HepG2 (cell line): ENCODE data around the gene TANGO6. TPM values are rescaled to one million over a fixed set of nuclear protein-coding genes. Genes with fewer than 3 reads are reported as not detected.

Experiments used
- CSRNP2 ChIP-seq: sonication (generic); formaldehyde crosslinking; conservative IDR thresholded peaks from 2 replicates; pipeline ENCODE4 v1.8.0; 2022; ENCODE audit warnings: low read depth, missing genetic modification reagents
- GABPB1 ChIP-seq: IDR thresholded peaks from 2 replicates; pipeline ENCODE4 v1.6.1; 2016; ENCODE audit warnings: mild to moderate bottlenecking, missing genetic modification reagents, moderate library complexity, missing compliant biosample characterization
- JUN ChIP-seq: sonication (generic); formaldehyde crosslinking; IDR thresholded peaks from 2 replicates; pipeline ENCODE4 v1.4.0; 2020; ENCODE audit warnings: mild to moderate bottlenecking, missing genetic modification reagents
- POLR2G ChIP-seq: fragments of 200-400 bp; formaldehyde crosslinking; IDR thresholded peaks from 2 replicates; pipeline ENCODE4 v1.6.1; 2018; ENCODE audit warnings: mild to moderate bottlenecking, low read depth, low read length, moderate library complexity
- SRSF9 ChIP-seq: fragments of 200-400 bp; formaldehyde crosslinking; IDR thresholded peaks from 2 replicates; pipeline ENCODE4 v1.6.1; 2018; ENCODE audit warnings: borderline replicate concordance, mild to moderate bottlenecking, low read depth, low read length; ENCODE audit not compliant: insufficient read depth, poor library complexity, severe bottlenecking
- ZIK1 ChIP-seq: sonication (generic); formaldehyde crosslinking; IDR thresholded peaks from 2 replicates; pipeline ENCODE4 v1.5.0; 2020; ENCODE audit warnings: mild to moderate bottlenecking, low read depth, missing genetic modification reagents, borderline replicate concordance
- ZNF136 ChIP-seq: sonication (generic); formaldehyde crosslinking; IDR thresholded peaks from 2 replicates; pipeline ENCODE4 v1.8.1; 2022; ENCODE audit warnings: low read depth, mild to moderate bottlenecking, moderate library complexity, missing genetic modification reagents
- ZNF207 ChIP-seq: fragments of 450-650 bp; IDR thresholded peaks from 2 replicates; pipeline ENCODE4 v1.6.1; 2016; ENCODE audit warnings: antibody characterized with exemption, borderline replicate concordance
- ZNF609 ChIP-seq: sonication (generic); formaldehyde crosslinking; IDR thresholded peaks from 2 replicates; pipeline ENCODE4 v1.4.0; 2020; ENCODE audit warnings: mild to moderate bottlenecking, missing genetic modification reagents, borderline replicate concordance
- ZNF639 ChIP-seq: conservative IDR thresholded peaks from 2 replicates; pipeline ENCODE4 v1.6.1; 2018; ENCODE audit warnings: missing genetic modification reagents
- ZNF672 ChIP-seq: sonication (generic); formaldehyde crosslinking; IDR thresholded peaks from 2 replicates; pipeline ENCODE4 v1.8.1; 2022; ENCODE audit warnings: missing genetic modification reagents
- polyA plus RNA-seq, 8 experiments: library from polyadenylated mRNA; depleted of rRNA in 3 of 8; stranded (reverse) in 7 of 8; unstranded in 1 of 8; fragments of >200 nt; fragmentation: Illumina TruSeq in 4 of 8; extraction: Trizol in 4 of 8; gene quantifications; 2 replicates each; pipeline versions ENCODE4 v1.2.1 to v1.2.3, GENCODE V29; 2011 to 2016; ENCODE audit warnings: low read depth in 4 of 8, missing spikeins in 1 of 8, mixed read lengths in 1 of 8; ENCODE audit not compliant: insufficient read depth in 1 of 8
- total RNA-seq, 5 experiments: library from RNA; depleted of rRNA; stranded (reverse); fragments of >200 nt; fragmentation: Illumina TruSeq; extraction: Trizol; gene quantifications; 2 replicates each; pipeline ENCODE4 v1.2.3, GENCODE V29; 2016; ENCODE audit warnings: low read depth in 1 of 5
- TF ChIP-seq, protein P1 (sequence below): sonication (generic); formaldehyde crosslinking; IDR thresholded peaks from 2 replicates; pipeline ENCODE4 v1.5.1; 2020; ENCODE audit warnings: mild to moderate bottlenecking, missing genetic modification reagents

Gene TANGO6
- total and polyA plus RNA-seq, 2 of the 13 experiments (the other 11 are each of a cell fraction or from before 2014, with no cell fraction given) = 7.2 to 13.3 TPM

GRCh38 chr16:69105501-69106361, 262.4 kb downstream of the TANGO6 start, which contains the start of gene HAS3 (continued):
- TF ChIP-seq ZNF609 (no peak), CSRNP2 (CRISPR knock-in tag) (no peak), POLR2G (peak; percentile 58), JUN (no peak), SRSF9 (no peak), ZNF136 (CRISPR knock-in tag) (no peak), ZIK1 (CRISPR knock-in tag) (no peak), ZNF639 (CRISPR knock-in tag) (no peak), GABPB1 (CRISPR knock-in tag) (peak; percentile 51; the same call in 1 of the 2 replicates), ZNF672 (CRISPR knock-in tag) (no peak; the same call in 1 of the 2 replicates), ZNF207 (no peak)
- TF ChIP-seq, protein P1, sequence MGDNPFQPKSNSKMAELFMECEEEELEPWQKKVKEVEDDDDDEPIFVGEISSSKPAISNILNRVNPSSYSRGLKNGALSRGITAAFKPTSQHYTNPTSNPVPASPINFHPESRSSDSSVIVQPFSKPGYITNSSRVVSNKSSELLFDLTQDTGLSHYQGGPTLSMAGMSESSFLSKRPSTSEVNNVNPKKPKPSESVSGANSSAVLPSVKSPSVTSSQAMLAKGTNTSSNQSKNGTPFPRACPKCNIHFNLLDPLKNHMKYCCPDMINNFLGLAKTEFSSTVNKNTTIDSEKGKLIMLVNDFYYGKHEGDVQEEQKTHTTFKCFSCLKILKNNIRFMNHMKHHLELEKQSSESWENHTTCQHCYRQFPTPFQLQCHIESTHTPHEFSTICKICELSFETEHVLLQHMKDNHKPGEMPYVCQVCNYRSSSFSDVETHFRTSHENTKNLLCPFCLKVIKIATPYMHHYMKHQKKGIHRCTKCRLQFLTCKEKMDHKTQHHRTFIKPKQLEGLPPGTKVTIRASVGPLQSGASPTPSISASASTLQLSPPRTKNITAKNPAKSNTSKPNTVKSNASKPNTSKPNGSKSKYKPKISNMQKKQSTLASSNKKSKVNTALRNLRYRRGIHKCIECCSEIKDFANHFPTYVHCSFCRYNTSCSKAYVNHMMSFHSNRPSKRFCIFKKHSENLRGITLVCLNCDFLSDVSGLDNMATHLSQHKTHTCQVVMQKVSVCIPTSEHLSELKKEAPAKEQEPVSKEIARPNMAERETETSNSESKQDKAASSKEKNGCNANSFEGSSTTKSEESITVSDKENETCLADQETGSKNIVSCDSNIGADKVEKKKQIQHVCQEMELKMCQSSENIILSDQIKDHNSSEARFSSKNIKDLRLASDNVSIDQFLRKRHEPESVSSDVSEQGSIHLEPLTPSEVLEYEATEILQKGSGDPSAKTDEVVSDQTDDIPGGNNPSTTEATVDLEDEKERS (CRISPR knock-in tag) = no peak
